Subcutaneous adipose tissue (tissue), 4 donors: ENCODE measurements around the gene FRMD1. TPM values are rescaled to one million over a fixed set of nuclear protein-coding genes. Genes with fewer than 3 reads are reported as not detected.

ENCODE experiments used
- total RNA-seq, 4 donors: library from RNA; depleted of rRNA; stranded (reverse); fragments of >200 nt; gene quantifications; one replicate each; pipeline ENCODE4 v1.1.0, GENCODE V29; 2016
- TF ChIP-seq, protein P1 (sequence below): fragments of 450-650 bp; IDR thresholded peaks from one replicate; pipeline ENCODE4 v1.5.1; 2016; ENCODE audit warnings: low read depth, mild to moderate bottlenecking, control low read depth, antibody characterized with exemption, moderate library complexity

The FRMD1 gene
- total RNA-seq, 4 donors from 2014 or later = 1.4 to 5.5 (median 3.7) TPM

- TF ChIP-seq, protein P1, sequence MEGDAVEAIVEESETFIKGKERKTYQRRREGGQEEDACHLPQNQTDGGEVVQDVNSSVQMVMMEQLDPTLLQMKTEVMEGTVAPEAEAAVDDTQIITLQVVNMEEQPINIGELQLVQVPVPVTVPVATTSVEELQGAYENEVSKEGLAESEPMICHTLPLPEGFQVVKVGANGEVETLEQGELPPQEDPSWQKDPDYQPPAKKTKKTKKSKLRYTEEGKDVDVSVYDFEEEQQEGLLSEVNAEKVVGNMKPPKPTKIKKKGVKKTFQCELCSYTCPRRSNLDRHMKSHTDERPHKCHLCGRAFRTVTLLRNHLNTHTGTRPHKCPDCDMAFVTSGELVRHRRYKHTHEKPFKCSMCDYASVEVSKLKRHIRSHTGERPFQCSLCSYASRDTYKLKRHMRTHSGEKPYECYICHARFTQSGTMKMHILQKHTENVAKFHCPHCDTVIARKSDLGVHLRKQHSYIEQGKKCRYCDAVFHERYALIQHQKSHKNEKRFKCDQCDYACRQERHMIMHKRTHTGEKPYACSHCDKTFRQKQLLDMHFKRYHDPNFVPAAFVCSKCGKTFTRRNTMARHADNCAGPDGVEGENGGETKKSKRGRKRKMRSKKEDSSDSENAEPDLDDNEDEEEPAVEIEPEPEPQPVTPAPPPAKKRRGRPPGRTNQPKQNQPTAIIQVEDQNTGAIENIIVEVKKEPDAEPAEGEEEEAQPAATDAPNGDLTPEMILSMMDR = no peak
Measured at GRCh38 chr6:168030218-168030746, 48.7 kb downstream of the FRMD1 start.

DNA sequence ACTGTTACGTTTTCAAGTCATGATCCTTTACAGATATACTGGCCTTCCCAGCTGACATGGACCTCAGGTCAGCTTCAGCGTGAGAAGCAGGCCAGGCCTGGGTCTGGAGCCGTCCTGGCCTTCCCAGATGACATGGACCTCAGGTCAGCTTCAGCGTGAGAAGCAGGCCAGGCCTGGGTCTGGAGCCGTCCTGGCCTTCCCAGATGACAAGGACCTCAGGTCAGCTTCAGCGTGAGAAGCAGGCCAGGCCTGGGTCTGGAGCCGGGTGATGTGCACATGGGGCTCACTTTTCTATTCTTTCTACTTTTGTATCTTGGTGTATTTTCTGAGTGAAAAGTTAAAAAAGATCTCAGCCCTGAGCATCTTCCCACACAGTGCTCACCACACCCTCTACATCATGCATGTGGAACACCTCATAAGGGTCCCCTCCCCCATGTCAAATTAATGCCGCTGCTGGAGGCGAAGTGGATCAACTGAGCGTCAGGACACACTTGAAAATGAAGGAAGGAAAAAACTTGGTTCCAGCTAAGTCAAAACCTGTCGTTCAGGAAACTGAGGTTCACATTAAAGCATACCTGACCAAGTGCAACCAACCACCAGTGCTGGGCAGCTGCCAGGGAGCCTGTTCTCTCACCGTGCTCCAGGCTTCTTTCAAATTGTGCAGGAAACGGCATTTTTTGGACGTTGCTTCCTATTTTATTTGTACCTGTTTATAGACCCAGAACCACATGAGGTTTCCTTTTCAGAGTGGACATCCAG, 49.4 kb downstream of the FRMD1 start:
- TF ChIP-seq, protein P1 = no peak

DNA sequence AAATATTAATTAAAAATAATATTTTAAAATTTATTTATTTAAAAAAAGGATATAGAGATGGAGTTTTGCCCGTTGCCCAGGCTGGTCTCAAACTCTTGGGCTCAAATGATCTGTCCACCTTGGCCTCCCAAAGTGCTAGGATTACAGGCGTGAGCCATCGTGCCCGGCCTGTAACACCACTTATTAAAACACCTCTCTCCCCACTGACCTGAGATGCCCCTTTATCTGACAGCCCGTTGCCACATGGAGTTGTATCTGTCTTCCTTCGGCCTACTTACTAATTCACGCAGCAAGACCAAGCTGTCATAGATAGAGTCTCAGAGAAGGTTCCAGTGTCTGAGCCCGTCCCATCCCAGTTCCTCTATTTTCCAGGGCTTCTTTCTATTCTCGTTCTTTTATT, 50.8 kb downstream of the FRMD1 start:
- TF ChIP-seq, protein P1 = no peak

- TF ChIP-seq, protein P1 = no peak
Measured at GRCh38 chr6:168027521-168027920, 51.5 kb downstream of the FRMD1 start.

GRCh38 chr6:168026925-168027324, 52.1 kb downstream of the FRMD1 start:
- TF ChIP-seq, protein P1 = no peak

- TF ChIP-seq, protein P1 = no peak
Measured at GRCh38 chr6:168025831-168026710, 52.9 kb downstream of the FRMD1 start.
